H1 (cell line): ENCODE measurements around the gene GRM7. TPM values are rescaled to one million over a fixed set of nuclear protein-coding genes. Genes with fewer than 3 reads are reported as not detected.

ENCODE experiments used
- ASH2L ChIP-seq: fragments of 200-600, 300-600 bp; sonication (generic); IDR thresholded peaks from one replicate; pipeline ENCODE4 v1.7.1; 2017; ENCODE audit warnings: low read length
- HDAC6 ChIP-seq: IDR thresholded peaks from one replicate; pipeline ENCODE4 v1.7.1; 2012; ENCODE audit warnings: low read depth, mild to moderate bottlenecking, inconsistent platforms, low read length, moderate library complexity
- NANOG ChIP-seq: IDR thresholded peaks from 2 replicates; pipeline ENCODE4 v1.6.1; 2011; ENCODE audit warnings: low read length, low read depth, mild to moderate bottlenecking, inconsistent platforms; ENCODE audit not compliant: insufficient read depth, poor library complexity, severe bottlenecking
- POU5F1 ChIP-seq: IDR thresholded peaks from 2 replicates; pipeline ENCODE4 v1.6.1; 2011; ENCODE audit warnings: low read depth, mild to moderate bottlenecking, low read length, moderate library complexity
- polyA plus RNA-seq, 7 experiments: library from polyadenylated mRNA; depleted of rRNA in 3 of 7; stranded (reverse) in 5 of 7; unstranded in 2 of 7; fragments of >200 nt in 5 of 7; fragments of 200-250 nt in 2 of 7; gene quantifications; 1 replicate in 5 of 7; 2 replicates in 1 of 7; 4 replicates in 1 of 7; pipeline versions ENCODE4 v1.2.1 to v1.2.3, GENCODE V29; 2011 to 2013; ENCODE audit warnings: missing spikeins in 2 of 7, mixed read lengths in 2 of 7
- total RNA-seq: library from RNA; stranded (reverse); fragmentation: NEBNext Ultra II Directional; extraction: Animal tissue kit (Norgen Biotek cat#: 25700); gene quantifications from 2 replicates; pipeline ENCODE4 v1.2.1, GENCODE V29; 2021

GRM7 gene
- total and polyA plus RNA-seq, 2 of the 8 experiments (the other 6 are each of a cell fraction or from before 2014, with no cell fraction given): 0.17 to 0.24 TPM

- no peak for TF ChIP-seq HDAC6
- TF ChIP-seq POU5F1: no peak
- no peak for TF ChIP-seq ASH2L
- no peak for TF ChIP-seq NANOG
Observed at GRCh38 chr3:7242303-7242635, 381.4 kb downstream of the GRM7 start (continued).
